Suprapubic skin (tissue), 4 donors: Measurements from ENCODE around the gene APBA3. TPM values are rescaled to one million over a fixed set of nuclear protein-coding genes. Genes with fewer than 3 reads are reported as not detected.

ENCODE experiments used
- DNase-seq, 2 donors: peaks; one replicate each; pipeline ENCODE4 v3.0.0-alpha.2; 2019; ENCODE audit warnings: low spot score in 2 of 2
- H3K27ac ChIP-seq: fragments of 200-600 bp; sonication (generic); one replicate; pipeline ENCODE4 v1.5.1; 2019
- H3K27me3 ChIP-seq: fragments of 200-600 bp; sonication (generic); one replicate; pipeline ENCODE4 v1.5.1; 2019
- H3K36me3 ChIP-seq: fragments of 200-600 bp; sonication (generic); one replicate; pipeline ENCODE4 v1.5.1; 2019
- H3K4me1 ChIP-seq: fragments of 200-600 bp; sonication (generic); one replicate; pipeline ENCODE4 v1.5.1; 2019
- H3K4me3 ChIP-seq: fragments of 200-600 bp; sonication (generic); one replicate; pipeline ENCODE4 v1.5.1; 2019; ENCODE audit warnings: mild to moderate bottlenecking
- H3K9me3 ChIP-seq: fragments of 200-600 bp; sonication (generic); one replicate; pipeline ENCODE4 v1.5.1; 2019
- CTCF ChIP-seq, 2 donors: fragments of 200-600 bp in 1 of 2; fragments of 450-650 bp in 1 of 2; sonication (generic) in 1 of 2; IDR thresholded peaks; one replicate each; pipeline ENCODE4 v1.5.1; 2016 to 2019; ENCODE audit warnings: antibody characterized with exemption in 2 of 2, mild to moderate bottlenecking in 1 of 2, moderate library complexity in 1 of 2
- EP300 ChIP-seq: sonication (generic); formaldehyde crosslinking; IDR thresholded peaks from one replicate; pipeline ENCODE4 v1.6.1; 2017; ENCODE audit warnings: antibody characterized with exemption
- POLR2A ChIP-seq, 2 donors: fragments of 450-650 bp; IDR thresholded peaks; one replicate each; pipeline ENCODE4 v1.6.1; 2017; ENCODE audit warnings: antibody characterized with exemption in 2 of 2, mild to moderate bottlenecking in 2 of 2, moderate library complexity in 2 of 2
- POLR2AphosphoS5 ChIP-seq, 3 donors: sonication (generic); formaldehyde crosslinking; IDR thresholded peaks; one replicate each; pipeline ENCODE4 v1.6.1; 2017; ENCODE audit warnings: antibody characterized with exemption in 3 of 3
- WGBS: methylation state at CpG from one replicate; pipeline ENCODE4 v1.1.5; 2018; 5-methylcytosine and 5-hydroxymethylcytosine counted together
- total RNA-seq, 4 donors: library from RNA; depleted of rRNA; stranded (reverse); fragments of >200 nt; gene quantifications; one replicate each; pipeline ENCODE4 v1.1.0, GENCODE V29; 2016

The APBA3 gene
- total RNA-seq, 4 donors from 2014 or later: 19.8 to 55.0 (median 25.8) TPM

- no peaks in the 10 kb centered on the region for H3K9me3 ChIP-seq
- 95% methylated on average over 2 of the region's 2 CpGs for WGBS
- no peak overlapping the region for H3K27ac ChIP-seq
- no peak overlapping the region for H3K4me3 ChIP-seq
- TF ChIP-seq EP300 (no peak), POLR2A (IDR thresholded peaks at IDR 0.05) (no peak), CTCF (IDR thresholded peaks at IDR 0.05) (no peak), POLR2AphosphoS5 (IDR thresholded peaks at IDR 0.05) (no peak)
- H3K4me1 ChIP-seq: no peaks in the 10 kb centered on the region
- peaks cover 49% of the 10 kb centered on the region for H3K36me3 ChIP-seq
- DNase-seq: no peak
- H3K27me3 ChIP-seq: no peaks in the 10 kb centered on the region
Observed at GRCh38 chr19:3750211-3750610, 11.3 kb downstream of the APBA3 start.

- H3K27ac ChIP-seq: no peak overlapping the region
- TF ChIP-seq POLR2AphosphoS5 (IDR thresholded peaks at IDR 0.05): no peak
- no peak overlapping the region for H3K4me3 ChIP-seq
- 94% methylated on average over 2 of the region's 8 CpGs for WGBS
- H3K36me3 ChIP-seq: peaks cover 43% of the 10 kb centered on the region
- H3K9me3 ChIP-seq: no peaks in the 10 kb centered on the region
- no peak for DNase-seq
- H3K4me1 ChIP-seq: no peaks in the 10 kb centered on the region
- no peaks in the 10 kb centered on the region for H3K27me3 ChIP-seq
Observed at GRCh38 chr19:3748965-3749364, 12.5 kb downstream of the APBA3 start.

DNA sequence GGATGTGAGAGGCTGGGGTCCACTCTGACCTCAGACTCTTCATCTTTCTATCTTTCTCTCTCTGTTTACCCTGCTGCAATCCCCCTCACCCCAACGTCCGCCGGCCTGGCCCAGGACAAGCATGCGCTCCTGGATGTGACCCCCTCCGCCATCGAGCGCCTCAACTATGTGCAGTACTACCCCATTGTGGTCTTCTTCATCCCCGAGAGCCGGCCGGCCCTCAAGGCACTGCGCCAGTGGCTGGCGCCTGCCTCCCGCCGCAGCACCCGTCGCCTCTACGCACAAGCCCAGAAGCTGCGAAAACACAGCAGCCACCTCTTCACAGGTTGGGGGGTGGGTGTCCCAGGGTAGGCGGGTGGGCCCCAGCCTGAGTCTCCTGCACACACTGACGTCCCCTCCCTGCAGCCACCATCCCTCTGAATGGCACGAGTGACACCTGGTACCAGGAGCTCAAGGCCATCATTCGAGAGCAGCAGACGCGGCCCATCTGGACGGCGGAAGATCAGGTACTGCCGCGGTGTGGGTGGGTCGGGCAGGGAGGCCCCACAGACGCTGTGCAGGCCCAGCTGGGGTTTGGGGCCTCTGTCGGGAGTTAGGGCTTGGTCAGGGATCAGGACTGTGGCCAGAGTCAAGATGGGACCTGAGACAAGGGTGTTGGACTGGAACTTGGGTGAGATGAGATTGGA lies 15.0 kb downstream of the APBA3 start:
- DNase-seq: no peak
- no peaks in the 10 kb centered on the region for H3K27me3 ChIP-seq
- TF ChIP-seq EP300 (no peak), CTCF (IDR thresholded peaks at IDR 0.05) (no peak), POLR2AphosphoS5 (IDR thresholded peaks at IDR 0.05) (no peak)
- no peaks in the 10 kb centered on the region for H3K9me3 ChIP-seq
- no peak overlapping the region for H3K27ac ChIP-seq
- no peaks in the 10 kb centered on the region for H3K4me1 ChIP-seq
- H3K4me3 ChIP-seq: no peak overlapping the region
- WGBS: 61% methylated on average over 31 of the region's 31 CpGs
- peaks cover 20% of the 10 kb centered on the region for H3K36me3 ChIP-seq

GRCh38 chr19:3745363-3746045 lies 16.0 kb downstream of the APBA3 start:
- DNase-seq: no peak
- Histone ChIP-seq H3K27me3 (no peaks in the 10 kb centered on the region), H3K27ac (no peak overlapping the region), H3K4me3 (no peak overlapping the region), H3K9me3 (no peaks in the 10 kb centered on the region), H3K4me1 (no peaks in the 10 kb centered on the region), H3K36me3 (peaks cover 10% of the 10 kb centered on the region)
- WGBS: 81% methylated on average over 8 of the region's 8 CpGs
- no peak for TF ChIP-seq POLR2AphosphoS5 (IDR thresholded peaks at IDR 0.05)
- no peak for TF ChIP-seq POLR2A (IDR thresholded peaks at IDR 0.05)
- TF ChIP-seq CTCF (IDR thresholded peaks at IDR 0.05): no peak
- no peak for TF ChIP-seq EP300

DNA sequence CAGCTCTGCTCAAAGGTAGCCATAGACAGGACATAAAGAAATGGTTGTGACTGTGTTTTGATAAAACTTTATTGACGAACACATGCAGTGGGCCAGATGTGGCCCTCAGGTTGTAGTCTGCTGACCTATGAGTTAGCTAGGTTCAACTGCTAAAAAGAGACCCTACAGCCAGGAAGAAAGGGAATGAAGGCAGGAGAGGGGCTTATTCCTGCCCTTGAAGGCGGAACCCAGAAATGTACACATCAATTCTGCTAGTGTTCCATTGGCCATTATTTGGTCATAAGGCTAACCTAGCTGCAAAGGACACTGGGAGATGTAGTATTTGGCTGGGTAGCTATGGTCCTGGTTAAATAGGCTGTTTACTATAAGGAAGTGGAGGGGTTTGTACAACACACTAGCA lies 18.0 kb downstream of the APBA3 start:
- H3K36me3 ChIP-seq: no peaks in the 10 kb centered on the region
- TF ChIP-seq POLR2AphosphoS5 (IDR thresholded peaks at IDR 0.05): no peak
- TF ChIP-seq EP300: no peak
- no peaks in the 10 kb centered on the region for H3K9me3 ChIP-seq
- H3K27ac ChIP-seq: no peak overlapping the region
- H3K4me3 ChIP-seq: no peak overlapping the region
- no peaks in the 10 kb centered on the region for H3K27me3 ChIP-seq
- 95% methylated on average over 2 of the region's 2 CpGs for WGBS
- no peaks in the 10 kb centered on the region for H3K4me1 ChIP-seq
- no peak for DNase-seq

DNA sequence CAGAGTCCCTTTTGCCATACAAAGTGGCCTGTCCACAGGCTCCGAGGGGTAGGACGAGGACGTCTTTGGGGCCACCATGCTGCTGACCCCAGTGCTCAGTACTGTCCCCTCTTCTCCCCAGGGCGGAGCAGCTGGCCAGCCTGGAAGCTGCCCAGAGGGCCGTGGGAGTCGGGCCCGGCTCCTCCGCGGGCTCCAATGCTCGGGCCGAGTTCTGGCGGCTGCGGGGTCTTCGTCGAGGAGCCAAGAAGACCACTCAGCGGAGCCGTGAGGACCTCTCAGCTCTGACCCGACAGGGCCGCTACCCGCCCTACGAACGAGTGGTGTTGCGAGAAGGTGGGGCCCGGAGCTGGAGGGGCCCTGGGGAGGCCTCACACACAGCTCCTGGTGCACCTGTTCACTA lies 21.1 kb downstream of the APBA3 start:
- Histone ChIP-seq H3K9me3 (no peaks in the 10 kb centered on the region), H3K4me3 (no peak overlapping the region), H3K27me3 (peaks cover 5% of the 10 kb centered on the region), H3K4me1 (no peaks in the 10 kb centered on the region), H3K27ac (no peak overlapping the region), H3K36me3 (no peaks in the 10 kb centered on the region)
- WGBS: 91% methylated on average over 15 of the region's 24 CpGs
- DNase-seq: no peak
- no peak for TF ChIP-seq POLR2A (IDR thresholded peaks at IDR 0.05)
- TF ChIP-seq EP300: no peak
- no peak for TF ChIP-seq CTCF (IDR thresholded peaks at IDR 0.05)
- no peak for TF ChIP-seq POLR2AphosphoS5 (IDR thresholded peaks at IDR 0.05)
